Measurements from ENCODE around the gene EPO.

DNA sequence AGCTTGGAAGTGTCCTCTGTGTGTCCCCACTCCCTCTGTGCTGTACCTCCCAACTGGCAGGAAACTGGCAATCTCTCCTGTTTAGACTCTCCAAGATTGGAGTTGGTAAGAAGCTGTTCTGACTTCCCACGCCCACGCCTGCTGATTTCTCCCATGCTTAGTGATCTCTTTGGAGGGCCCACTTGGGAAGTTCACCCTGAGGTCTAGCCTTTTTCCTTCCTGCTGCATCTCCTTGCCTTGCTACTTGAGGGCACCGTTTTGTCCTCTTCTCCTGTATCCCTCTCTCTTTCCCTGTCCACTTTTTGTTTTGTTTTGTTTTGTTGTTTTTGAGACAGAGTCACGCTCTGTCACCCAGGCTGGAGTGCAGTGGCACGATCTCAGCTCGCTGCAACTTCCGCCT lies 48.5 kb downstream of the EPO start:
- TF ChIP-seq, protein P1, sequence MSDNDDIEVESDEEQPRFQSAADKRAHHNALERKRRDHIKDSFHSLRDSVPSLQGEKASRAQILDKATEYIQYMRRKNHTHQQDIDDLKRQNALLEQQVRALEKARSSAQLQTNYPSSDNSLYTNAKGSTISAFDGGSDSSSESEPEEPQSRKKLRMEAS (IDR thresholded peaks at IDR 0.05; ENCODE audit: low read depth, low read length) = no peak
- no peak for TF ChIP-seq POLR2A (IDR thresholded peaks at IDR 0.05; ENCODE audit: extremely low read depth, insufficient read length)
- TF ChIP-seq, protein P2, sequence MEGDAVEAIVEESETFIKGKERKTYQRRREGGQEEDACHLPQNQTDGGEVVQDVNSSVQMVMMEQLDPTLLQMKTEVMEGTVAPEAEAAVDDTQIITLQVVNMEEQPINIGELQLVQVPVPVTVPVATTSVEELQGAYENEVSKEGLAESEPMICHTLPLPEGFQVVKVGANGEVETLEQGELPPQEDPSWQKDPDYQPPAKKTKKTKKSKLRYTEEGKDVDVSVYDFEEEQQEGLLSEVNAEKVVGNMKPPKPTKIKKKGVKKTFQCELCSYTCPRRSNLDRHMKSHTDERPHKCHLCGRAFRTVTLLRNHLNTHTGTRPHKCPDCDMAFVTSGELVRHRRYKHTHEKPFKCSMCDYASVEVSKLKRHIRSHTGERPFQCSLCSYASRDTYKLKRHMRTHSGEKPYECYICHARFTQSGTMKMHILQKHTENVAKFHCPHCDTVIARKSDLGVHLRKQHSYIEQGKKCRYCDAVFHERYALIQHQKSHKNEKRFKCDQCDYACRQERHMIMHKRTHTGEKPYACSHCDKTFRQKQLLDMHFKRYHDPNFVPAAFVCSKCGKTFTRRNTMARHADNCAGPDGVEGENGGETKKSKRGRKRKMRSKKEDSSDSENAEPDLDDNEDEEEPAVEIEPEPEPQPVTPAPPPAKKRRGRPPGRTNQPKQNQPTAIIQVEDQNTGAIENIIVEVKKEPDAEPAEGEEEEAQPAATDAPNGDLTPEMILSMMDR (IDR thresholded peaks at IDR 0.05; ENCODE audit: low read depth, low read length) = no peak
- TF ChIP-seq MYC (IDR thresholded peaks at IDR 0.05; ENCODE audit: low read depth, low read length) = no peak

Data from NB4 (cell line).